ENCODE measurements around the gene SH2D7.
A peak's percentile ranks its signal among the peaks of the same experiment; 100 is the strongest.
"Not testable (repeated sequence)": the region's sequence is repeated elsewhere in the genome, so short reads cannot be mapped to it uniquely, and the experiment has no call there.

The SH2D7 gene

DNA sequence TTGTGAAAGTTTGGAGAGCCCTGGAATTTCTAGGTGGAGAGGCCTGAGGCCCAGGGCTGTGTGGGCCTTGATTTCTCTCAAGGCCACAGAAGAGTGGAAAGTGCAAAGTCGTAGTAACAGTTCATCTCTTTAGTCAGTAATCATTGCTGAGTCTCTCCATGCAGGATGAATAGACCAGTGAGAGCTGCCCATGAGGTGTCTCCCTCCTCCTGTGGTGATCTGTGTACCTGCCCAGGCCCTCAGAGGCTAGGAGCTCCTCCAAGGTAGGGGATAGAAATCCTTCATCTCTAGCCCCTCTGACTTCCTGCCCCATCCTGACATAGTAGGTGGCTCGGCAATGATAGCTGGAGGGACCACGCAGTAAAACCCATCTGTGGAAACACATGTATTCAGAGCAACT lies 50.0 kb downstream of the SH2D7 start:
- no peak overlapping the region for H3K27ac ChIP-seq
- TF ChIP-seq, protein P1, sequence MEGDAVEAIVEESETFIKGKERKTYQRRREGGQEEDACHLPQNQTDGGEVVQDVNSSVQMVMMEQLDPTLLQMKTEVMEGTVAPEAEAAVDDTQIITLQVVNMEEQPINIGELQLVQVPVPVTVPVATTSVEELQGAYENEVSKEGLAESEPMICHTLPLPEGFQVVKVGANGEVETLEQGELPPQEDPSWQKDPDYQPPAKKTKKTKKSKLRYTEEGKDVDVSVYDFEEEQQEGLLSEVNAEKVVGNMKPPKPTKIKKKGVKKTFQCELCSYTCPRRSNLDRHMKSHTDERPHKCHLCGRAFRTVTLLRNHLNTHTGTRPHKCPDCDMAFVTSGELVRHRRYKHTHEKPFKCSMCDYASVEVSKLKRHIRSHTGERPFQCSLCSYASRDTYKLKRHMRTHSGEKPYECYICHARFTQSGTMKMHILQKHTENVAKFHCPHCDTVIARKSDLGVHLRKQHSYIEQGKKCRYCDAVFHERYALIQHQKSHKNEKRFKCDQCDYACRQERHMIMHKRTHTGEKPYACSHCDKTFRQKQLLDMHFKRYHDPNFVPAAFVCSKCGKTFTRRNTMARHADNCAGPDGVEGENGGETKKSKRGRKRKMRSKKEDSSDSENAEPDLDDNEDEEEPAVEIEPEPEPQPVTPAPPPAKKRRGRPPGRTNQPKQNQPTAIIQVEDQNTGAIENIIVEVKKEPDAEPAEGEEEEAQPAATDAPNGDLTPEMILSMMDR (IDR thresholded peaks at IDR 0.05) = no peak
- TF ChIP-seq ZFX (IDR thresholded peaks at IDR 0.05; ENCODE audit: borderline replicate concordance) = no peak

DNA sequence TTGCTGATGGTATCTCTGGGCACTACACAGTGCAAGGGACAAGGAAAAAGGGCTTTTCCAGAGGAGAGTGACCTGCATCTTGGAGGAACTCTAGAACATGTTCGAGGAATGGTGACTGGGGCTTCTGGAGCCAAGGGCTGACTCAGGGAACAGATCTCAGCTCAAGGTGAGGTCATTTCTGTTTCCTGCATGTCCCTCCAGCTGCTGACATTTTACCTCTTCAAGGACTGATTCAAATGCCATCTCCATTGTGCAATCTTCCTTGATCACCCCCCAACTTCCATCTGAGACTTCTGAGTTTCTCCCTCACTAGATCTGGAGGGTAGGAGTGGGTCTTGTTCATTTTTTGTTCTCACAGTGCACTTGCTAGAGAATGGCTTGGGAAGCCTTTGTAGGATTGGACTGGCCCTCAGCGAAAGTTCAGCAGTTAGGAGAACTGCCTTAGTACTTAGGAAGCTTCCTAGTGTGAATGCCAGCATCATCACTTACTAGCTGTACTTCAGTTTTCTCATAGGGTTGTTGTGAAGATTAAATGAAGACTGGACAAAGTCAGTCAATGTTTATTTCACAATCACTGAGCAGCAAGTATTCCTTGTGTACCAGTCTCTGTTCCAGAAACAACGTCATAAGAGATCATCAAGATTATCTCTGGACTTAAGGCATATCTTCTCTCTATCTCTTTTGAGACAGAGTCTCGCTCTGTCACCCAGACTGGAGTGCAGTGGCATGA lies 54.2 kb downstream of the SH2D7 start:
- H3K27ac ChIP-seq = no peak overlapping the region
- no peak for TF ChIP-seq ZFX (IDR thresholded peaks at IDR 0.05; ENCODE audit: borderline replicate concordance)
- TF ChIP-seq, protein P1 (IDR thresholded peaks at IDR 0.05) = no peak

DNA sequence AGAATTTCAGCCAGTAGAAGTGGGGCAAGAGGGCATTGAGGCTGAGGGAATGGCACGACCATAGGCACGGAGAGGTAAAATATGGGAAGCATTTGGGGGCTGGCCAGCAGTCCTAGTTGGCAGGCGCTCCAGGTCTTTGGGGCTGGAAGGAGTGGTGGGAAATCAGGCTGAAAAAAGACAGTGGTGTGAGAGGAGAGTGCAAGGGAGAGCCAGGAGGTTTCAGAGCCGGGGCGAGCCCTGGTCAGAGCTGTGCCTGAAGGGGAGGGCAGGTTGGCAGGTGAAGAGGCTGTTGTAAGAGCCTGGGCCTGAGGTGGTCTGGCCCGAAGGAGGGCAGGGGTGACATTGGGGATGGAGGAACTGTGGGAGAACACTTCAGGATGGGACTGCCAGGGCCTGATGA lies 55.2 kb downstream of the SH2D7 start:
- no peak overlapping the region for H3K27ac ChIP-seq
- TF ChIP-seq, protein P1 (IDR thresholded peaks at IDR 0.05) = no peak
- TF ChIP-seq ZFX (IDR thresholded peaks at IDR 0.05; ENCODE audit: borderline replicate concordance) = no peak

DNA sequence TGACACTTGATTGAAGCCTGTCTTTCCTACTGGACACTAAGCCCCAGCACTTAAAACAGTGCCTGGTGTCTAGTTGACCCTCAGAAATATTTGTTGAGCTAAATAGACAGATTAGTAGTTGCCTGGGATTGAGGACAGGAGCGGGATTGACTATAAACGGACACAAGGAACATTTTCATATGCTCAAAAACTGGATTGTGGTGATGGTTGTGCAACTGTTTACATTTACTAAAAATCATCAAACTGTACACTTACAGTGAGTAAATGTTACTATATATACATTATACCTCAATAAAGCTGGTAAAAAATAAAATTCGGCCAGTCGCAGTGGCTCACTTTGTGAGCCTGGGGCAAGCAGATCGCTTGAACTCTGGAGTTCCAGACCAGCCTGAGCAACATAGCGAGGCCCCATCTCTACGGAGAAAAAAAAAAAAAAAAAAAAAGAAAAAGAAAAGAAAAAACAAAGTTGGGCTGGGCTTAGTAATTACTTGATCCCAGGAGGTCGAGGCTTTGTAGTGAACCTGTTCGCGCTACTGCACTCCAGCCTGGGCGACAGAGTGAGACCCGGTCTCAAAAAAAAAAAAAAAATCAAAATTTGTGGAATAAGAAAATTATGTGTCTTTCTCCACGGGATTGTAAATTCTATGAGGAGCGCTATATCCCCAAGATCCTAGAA lies 56.2 kb downstream of the SH2D7 start:
- peak overlapping the region; percentile 69 for H3K27ac ChIP-seq
- no peak for TF ChIP-seq ZFX (IDR thresholded peaks at IDR 0.05; ENCODE audit: borderline replicate concordance)
- TF ChIP-seq, protein P1 (IDR thresholded peaks at IDR 0.05) = no peak

DNA sequence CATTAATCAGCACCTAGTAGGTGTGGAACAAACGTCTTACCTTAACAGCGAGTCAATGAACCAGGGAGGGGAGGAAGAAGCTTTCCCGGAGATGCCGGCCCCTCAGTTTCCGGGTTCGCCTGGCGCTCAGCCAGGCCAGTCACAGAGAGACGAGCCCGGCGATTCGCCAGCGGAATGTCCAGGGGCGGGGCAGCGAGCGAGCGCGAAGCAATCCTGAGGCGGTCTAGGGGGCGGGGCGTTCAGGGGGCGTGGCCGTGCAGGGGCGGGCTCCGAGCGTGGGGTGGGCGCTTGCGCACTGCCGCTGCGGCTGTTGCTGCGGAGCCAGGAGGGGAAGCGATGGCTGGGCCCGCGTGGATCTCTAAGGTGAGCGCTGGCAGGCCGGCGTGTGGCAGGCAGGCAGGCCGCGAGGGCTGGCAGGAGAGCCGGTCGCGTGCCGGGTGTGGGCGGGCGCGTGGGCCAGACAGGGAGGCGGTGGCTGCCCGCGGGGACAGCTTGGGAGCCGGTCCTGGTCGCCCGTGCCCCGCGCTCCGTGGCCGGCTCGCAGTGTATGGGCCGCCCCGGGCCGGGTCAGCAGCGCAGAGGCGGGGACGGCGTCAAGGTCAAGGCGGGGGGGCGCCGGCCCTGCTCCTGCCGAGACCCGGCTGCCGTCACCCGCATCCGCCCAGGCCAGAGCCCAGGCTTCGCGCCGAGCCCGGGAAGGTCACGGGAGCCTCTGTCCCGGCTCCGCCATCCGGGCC lies 56.9 kb downstream of the SH2D7 start, which contains the start of gene IDH3A:
TSS of gene IDH3A (plus strand) at position 295 of the 737 bp plus-strand sequence. CDS start at position 337, 42 bp downstream.
- H3K27ac ChIP-seq = peak within 1 kb of the TSS; percentile 69
- TF ChIP-seq, protein P1 (IDR thresholded peaks at IDR 0.05) = no peak
- no peak for TF ChIP-seq ZFX (IDR thresholded peaks at IDR 0.05; ENCODE audit: borderline replicate concordance)

DNA sequence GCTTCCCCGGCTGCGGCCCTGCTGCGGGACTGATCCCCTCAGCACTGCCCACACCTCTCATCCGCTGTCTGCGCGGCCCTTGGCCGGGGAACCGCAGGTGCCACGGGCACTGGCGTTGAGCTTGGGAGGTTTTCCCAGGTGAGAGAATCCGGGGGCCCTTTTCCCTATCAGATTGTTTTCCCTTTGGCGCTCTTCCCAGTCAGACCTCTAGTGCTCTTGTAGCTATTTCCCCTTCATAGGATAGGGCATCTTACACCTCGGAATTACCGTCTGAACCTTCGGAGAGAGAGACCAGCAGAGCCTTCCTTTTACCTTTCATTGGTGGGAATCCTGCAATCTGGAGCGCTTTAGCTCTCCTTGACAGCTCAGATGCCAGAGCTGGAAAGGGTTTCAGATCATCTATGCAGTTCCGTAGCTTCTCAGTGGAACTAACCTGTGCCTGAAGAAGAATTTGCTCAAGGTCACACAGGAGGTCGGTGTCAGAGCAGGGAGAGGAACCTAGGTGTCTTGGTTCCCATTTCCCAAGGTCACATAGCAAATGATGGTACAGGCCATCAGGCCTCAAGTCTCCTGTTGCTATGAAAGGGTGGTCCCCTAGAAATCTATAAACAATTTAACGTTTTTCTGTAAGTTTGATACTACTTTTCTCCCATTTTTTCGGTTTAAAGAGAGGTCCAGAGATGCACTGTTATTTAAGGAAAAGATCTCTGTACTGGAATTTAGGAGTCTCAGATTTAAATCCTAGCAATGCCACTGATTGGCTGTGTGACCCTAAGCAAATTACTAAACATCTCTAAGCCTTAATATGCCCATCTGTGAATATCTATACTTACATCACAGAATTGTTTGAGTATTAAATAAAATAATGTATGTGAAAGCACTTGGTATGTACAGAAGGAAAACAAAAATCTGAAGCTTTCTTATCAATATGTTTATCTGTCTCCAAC lies 57.7 kb downstream of the SH2D7 start:
- TF ChIP-seq, protein P1 (IDR thresholded peaks at IDR 0.05) = no peak
- no peak for TF ChIP-seq ZFX (IDR thresholded peaks at IDR 0.05; ENCODE audit: borderline replicate concordance)
- peak overlapping the region; percentile 69 for H3K27ac ChIP-seq

DNA sequence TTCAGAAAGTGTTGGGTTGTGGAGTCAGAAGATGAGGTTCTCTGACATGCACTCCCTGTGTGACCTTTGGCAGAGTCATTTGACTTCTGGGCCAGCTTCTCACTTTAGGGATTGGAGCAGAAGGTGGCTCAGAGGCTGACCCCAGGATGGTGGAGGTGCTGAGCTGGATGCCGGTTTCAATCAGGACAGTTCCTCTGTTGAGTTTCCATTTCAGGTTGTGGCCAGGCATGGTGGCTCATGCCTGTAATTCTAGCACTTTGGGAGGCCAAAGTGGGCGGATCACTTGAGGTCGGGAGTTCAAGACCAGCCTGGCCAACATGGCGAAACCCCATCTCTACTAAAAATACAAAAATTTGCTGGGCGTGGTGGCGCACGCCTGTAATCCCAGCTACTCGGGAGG lies 58.7 kb downstream of the SH2D7 start:
- H3K27ac ChIP-seq = not testable (repeated sequence)
